Endothelial cell (in vitro differentiated cells): ENCODE measurements around the gene FASN. TPM values are rescaled to one million over a fixed set of nuclear protein-coding genes. Genes with fewer than 3 reads are reported as not detected.

Experiments used
- DNase-seq: peaks from one replicate; pipeline ENCODE4 v3.0.0; 2021; ENCODE audit warnings: low spot score
- H3K27ac Mint-ChIP-seq: one replicate; pipeline ENCODE4 v1.8.0; 2021; ENCODE audit warnings: mixed read lengths, inconsistent platforms; ENCODE audit not compliant: unreplicated experiment
- H3K27me3 Mint-ChIP-seq: one replicate; pipeline ENCODE4 v1.8.0; 2021; ENCODE audit warnings: mild to moderate bottlenecking, moderate library complexity, mixed read lengths, inconsistent platforms; ENCODE audit not compliant: unreplicated experiment
- H3K36me3 Mint-ChIP-seq: one replicate; pipeline ENCODE4 v1.8.0; 2021; ENCODE audit warnings: mild to moderate bottlenecking, low read depth, mixed read lengths, inconsistent platforms; ENCODE audit not compliant: unreplicated experiment
- H3K4me1 Mint-ChIP-seq: one replicate; pipeline ENCODE4 v1.8.0; 2021; ENCODE audit warnings: mild to moderate bottlenecking, mixed read lengths, inconsistent platforms; ENCODE audit not compliant: unreplicated experiment
- H3K4me3 Mint-ChIP-seq: one replicate; pipeline ENCODE4 v1.8.0; 2021; ENCODE audit warnings: mild to moderate bottlenecking, mixed read lengths, inconsistent platforms; ENCODE audit not compliant: unreplicated experiment
- H3K9me3 Mint-ChIP-seq: one replicate; pipeline ENCODE4 v1.8.0; 2021; ENCODE audit warnings: mixed read lengths, inconsistent platforms; ENCODE audit not compliant: unreplicated experiment
- CTCF ChIP-seq: fragments of 200-600 bp; sonication (generic); IDR thresholded peaks from one replicate; pipeline ENCODE4 v1.5.0; 2021; ENCODE audit warnings: antibody characterized with exemption; ENCODE audit not compliant: unreplicated experiment
- total RNA-seq: library from RNA; stranded (reverse); fragmentation: NEBNext Ultra II Directional; extraction: Animal tissue kit (Norgen Biotek cat#: 25700); gene quantifications from one replicate; pipeline ENCODE4 v1.2.1, GENCODE V29; 2021; ENCODE audit not compliant: unreplicated experiment

The FASN gene
- total RNA-seq, 1 donor from 2014 or later = 400 TPM

- Mint-ChIP-seq H3K36me3 (no peaks in the 10 kb centered on the region), H3K27ac (no peak overlapping the region), H3K27me3 (peaks cover 6% of the 10 kb centered on the region), H3K9me3 (no peaks in the 10 kb centered on the region), H3K4me3 (no peak overlapping the region), H3K4me1 (no peaks in the 10 kb centered on the region)
- no peak for TF ChIP-seq CTCF
- no peak for DNase-seq
Measured at GRCh38 chr17:82060614-82061013, 37.4 kb downstream of the FASN start.

- Mint-ChIP-seq H3K36me3 (no peaks in the 10 kb centered on the region), H3K27ac (no peak overlapping the region), H3K4me1 (no peaks in the 10 kb centered on the region), H3K27me3 (peaks cover 6% of the 10 kb centered on the region), H3K9me3 (no peaks in the 10 kb centered on the region), H3K4me3 (no peak overlapping the region)
- no peak for DNase-seq
- TF ChIP-seq CTCF = no peak
Measured at GRCh38 chr17:82060001-82060380, 38.0 kb downstream of the FASN start.

DNA sequence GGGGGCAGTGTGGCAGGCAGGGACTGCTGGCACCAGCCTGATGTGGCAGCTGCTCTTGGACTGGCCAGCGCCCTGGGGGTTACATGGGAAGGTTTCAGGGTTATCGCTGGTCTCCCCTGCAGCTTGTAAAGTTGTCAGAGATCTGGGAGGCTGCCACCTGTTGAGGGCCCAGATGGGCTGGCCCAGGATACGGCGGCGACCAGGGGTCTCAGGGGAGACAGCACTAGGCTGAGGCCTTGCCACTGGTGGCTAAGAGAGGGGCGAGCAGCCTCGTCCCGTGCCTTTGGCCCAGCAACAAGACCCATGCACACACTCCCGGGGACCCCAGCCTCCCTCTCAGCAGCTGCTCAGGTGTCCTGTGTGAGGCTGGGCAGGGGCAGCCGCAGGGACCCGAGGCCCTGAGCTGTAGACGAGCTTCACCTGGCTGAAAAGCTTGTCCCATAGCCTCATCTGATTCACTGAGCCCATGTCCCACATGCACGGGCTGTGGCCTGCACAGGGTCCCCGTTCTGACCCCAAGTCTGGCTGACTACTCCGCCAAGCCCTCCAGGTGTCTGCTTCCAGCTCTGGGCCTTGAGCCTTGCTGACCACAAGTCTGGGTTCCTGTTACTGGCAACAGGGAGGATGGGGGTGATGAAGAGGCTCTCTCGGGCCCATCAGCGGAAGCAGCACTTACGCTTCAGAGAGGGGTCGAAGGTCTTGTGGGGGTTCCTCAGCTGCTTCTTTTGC is 38.6 kb downstream of the FASN start:
- TF ChIP-seq CTCF = no peak
- no peak for DNase-seq
- no peak overlapping the region for H3K27ac Mint-ChIP-seq
- no peaks in the 10 kb centered on the region for H3K4me1 Mint-ChIP-seq
- H3K36me3 Mint-ChIP-seq = no peaks in the 10 kb centered on the region
- peaks cover 6% of the 10 kb centered on the region for H3K27me3 Mint-ChIP-seq
- H3K4me3 Mint-ChIP-seq = no peak overlapping the region
- no peaks in the 10 kb centered on the region for H3K9me3 Mint-ChIP-seq

DNA sequence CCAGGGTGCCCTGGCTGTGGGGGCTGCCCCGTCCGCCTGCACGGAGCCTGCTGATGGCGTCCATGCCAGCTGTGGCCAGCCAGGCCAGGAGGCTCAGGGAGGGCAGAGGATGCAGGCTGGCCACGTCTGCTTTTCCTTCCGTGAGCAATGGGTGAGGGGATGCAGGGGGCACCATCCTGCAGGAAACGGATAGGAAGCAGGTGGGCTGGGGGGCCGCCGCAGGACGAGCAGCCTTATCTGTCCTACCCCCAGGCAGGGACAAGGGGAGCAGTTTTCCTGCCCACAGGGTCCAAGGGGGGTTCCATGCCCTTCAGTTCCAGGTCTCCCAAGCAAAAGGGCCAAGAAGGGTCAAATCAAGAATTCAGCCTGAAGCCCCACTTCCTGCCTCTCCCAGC is 39.2 kb downstream of the FASN start:
- H3K27ac Mint-ChIP-seq = no peak overlapping the region
- no peak for DNase-seq
- H3K27me3 Mint-ChIP-seq = peaks cover 7% of the 10 kb centered on the region
- no peaks in the 10 kb centered on the region for H3K9me3 Mint-ChIP-seq
- H3K36me3 Mint-ChIP-seq = no peaks in the 10 kb centered on the region
- no peak for TF ChIP-seq CTCF
- H3K4me1 Mint-ChIP-seq = no peaks in the 10 kb centered on the region
- no peak overlapping the region for H3K4me3 Mint-ChIP-seq

GRCh38 chr17:82058230-82058854 is 39.7 kb downstream of the FASN start:
- TF ChIP-seq CTCF = no peak
- Mint-ChIP-seq H3K4me3 (no peak overlapping the region), H3K4me1 (no peaks in the 10 kb centered on the region), H3K36me3 (no peaks in the 10 kb centered on the region), H3K9me3 (no peaks in the 10 kb centered on the region), H3K27ac (no peak overlapping the region), H3K27me3 (peaks cover 10% of the 10 kb centered on the region)
- DNase-seq = no peak
